Mesenchymal stem cell (in vitro differentiated cells and primary cell): ENCODE measurements around the gene SLC13A4.

ENCODE experiments used
- DNase-seq: peaks from one replicate; pipeline ENCODE4 v3.0.0-alpha.2; 2013
- H2AFZ ChIP-seq: one replicate; pipeline ENCODE4 v1.6.1; 2013; ENCODE audit warnings: low read depth, mild to moderate bottlenecking, control low read depth, inconsistent platforms, low read length, moderate library complexity
- H2AK5ac ChIP-seq: 2 replicates; pipeline ENCODE4 v1.6.1; 2013; ENCODE audit warnings: low read length, moderate library complexity, mild to moderate bottlenecking, inconsistent platforms; ENCODE audit not compliant: severe bottlenecking
- H2BK120ac ChIP-seq: one replicate; pipeline ENCODE4 v1.6.1; 2013; ENCODE audit warnings: low read depth, mild to moderate bottlenecking, inconsistent platforms, low read length, moderate library complexity
- H2BK12ac ChIP-seq, 2 experiments: one replicate each; pipeline ENCODE4 v1.6.1; 2013; ENCODE audit warnings: inconsistent platforms in 2 of 2, low read length in 2 of 2, mild to moderate bottlenecking in 2 of 2, moderate library complexity in 2 of 2, control low read depth in 1 of 2
- H2BK15ac ChIP-seq: one replicate; pipeline ENCODE4 v1.6.1; 2013; ENCODE audit warnings: mild to moderate bottlenecking, low read depth, inconsistent platforms; ENCODE audit not compliant: poor library complexity, severe bottlenecking
- H2BK5ac ChIP-seq: 2 replicates; pipeline ENCODE4 v1.6.1; 2013; ENCODE audit warnings: low read depth, mild to moderate bottlenecking, low read length, control low read depth, inconsistent platforms; ENCODE audit not compliant: poor library complexity, severe bottlenecking
- H3K14ac ChIP-seq, 2 experiments: one replicate each; pipeline ENCODE4 v1.6.1; 2013; ENCODE audit warnings: inconsistent platforms in 2 of 2, low read length in 2 of 2, control low read depth in 1 of 2, mild to moderate bottlenecking in 1 of 2, moderate library complexity in 1 of 2
- H3K18ac ChIP-seq, 2 experiments: one replicate each; pipeline ENCODE4 v1.6.1; 2013; ENCODE audit warnings: inconsistent platforms in 2 of 2, low read length in 2 of 2, control low read depth in 1 of 2, low read depth in 1 of 2, mild to moderate bottlenecking in 1 of 2
- H3K23ac ChIP-seq, 2 experiments: one replicate each; pipeline ENCODE4 v1.6.1; 2013; ENCODE audit warnings: inconsistent platforms in 2 of 2, low read length in 2 of 2, mild to moderate bottlenecking in 2 of 2, moderate library complexity in 2 of 2, control low read depth in 1 of 2
- H3K27ac ChIP-seq: 2 replicates; pipeline ENCODE4 v1.5.1; 2013; ENCODE audit warnings: mild to moderate bottlenecking, moderate library complexity, low read length, control low read depth, inconsistent platforms; ENCODE audit not compliant: poor library complexity, severe bottlenecking
- H3K27me3 ChIP-seq, 2 experiments: 2 replicates each; pipeline versions ENCODE4 v1.6.1 to v1.7.0; 2013; ENCODE audit warnings: low read length in 2 of 2, mild to moderate bottlenecking in 2 of 2, moderate library complexity in 2 of 2, control low read depth in 1 of 2, inconsistent platforms in 1 of 2; ENCODE audit not compliant: control insufficient read depth in 1 of 2, insufficient read depth in 1 of 2
- H3K36me3 ChIP-seq, 2 experiments: 2 replicates each; pipeline versions ENCODE4 v1.6.1 to v1.7.0; 2013; ENCODE audit warnings: low read length in 2 of 2, control low read depth in 1 of 2, inconsistent platforms in 1 of 2, low read depth in 1 of 2, mild to moderate bottlenecking in 1 of 2; ENCODE audit not compliant: insufficient read depth in 2 of 2, control insufficient read depth in 1 of 2
- H3K4ac ChIP-seq, 2 experiments: one replicate each; pipeline ENCODE4 v1.6.1; 2013; ENCODE audit warnings: inconsistent platforms in 2 of 2, low read length in 2 of 2, mild to moderate bottlenecking in 2 of 2, moderate library complexity in 2 of 2, control low read depth in 1 of 2, low read depth in 1 of 2
- H3K4me1 ChIP-seq: 2 replicates; pipeline ENCODE4 v1.6.1; 2013; ENCODE audit warnings: low read depth, low read length, control low read depth; ENCODE audit not compliant: control insufficient read depth, insufficient read depth
- H3K4me2 ChIP-seq: 2 replicates; pipeline ENCODE4 v1.6.1; 2013; ENCODE audit warnings: low read length, mild to moderate bottlenecking, inconsistent platforms; ENCODE audit not compliant: poor library complexity, severe bottlenecking
- H3K4me3 ChIP-seq, 2 experiments: 2 replicates each; pipeline versions ENCODE4 v1.5.1 to v1.7.0; 2013; ENCODE audit warnings: low read length in 2 of 2, mild to moderate bottlenecking in 2 of 2, control low read depth in 1 of 2, low read depth in 1 of 2; ENCODE audit not compliant: insufficient read depth in 1 of 2
- H3K79me1 ChIP-seq: replicated peaks from 2 replicates; pipeline ENCODE4 v1.6.1; 2013; ENCODE audit warnings: mild to moderate bottlenecking, control low read depth, low read length, inconsistent platforms; ENCODE audit not compliant: poor library complexity, severe bottlenecking
- H3K9ac ChIP-seq: 2 replicates; pipeline ENCODE4 v1.7.0; 2013; ENCODE audit warnings: mild to moderate bottlenecking, low read length, moderate library complexity
- H3K9me3 ChIP-seq: 2 replicates; pipeline ENCODE4 v1.7.0; 2013; ENCODE audit warnings: mild to moderate bottlenecking, low read length; ENCODE audit not compliant: control insufficient read depth
- H4K8ac ChIP-seq: one replicate; pipeline ENCODE4 v1.6.1; 2013; ENCODE audit warnings: inconsistent platforms, mild to moderate bottlenecking, low read length, moderate library complexity
- H4K91ac ChIP-seq: one replicate; pipeline ENCODE4 v1.6.1; 2013; ENCODE audit warnings: mild to moderate bottlenecking, low read length, inconsistent platforms
- WGBS: methylation state at CpG from one replicate; pipeline ENCODE4 v1.1.7; 2013; ENCODE audit warnings: mixed read lengths; 5-methylcytosine and 5-hydroxymethylcytosine counted together

Gene SLC13A4

DNA sequence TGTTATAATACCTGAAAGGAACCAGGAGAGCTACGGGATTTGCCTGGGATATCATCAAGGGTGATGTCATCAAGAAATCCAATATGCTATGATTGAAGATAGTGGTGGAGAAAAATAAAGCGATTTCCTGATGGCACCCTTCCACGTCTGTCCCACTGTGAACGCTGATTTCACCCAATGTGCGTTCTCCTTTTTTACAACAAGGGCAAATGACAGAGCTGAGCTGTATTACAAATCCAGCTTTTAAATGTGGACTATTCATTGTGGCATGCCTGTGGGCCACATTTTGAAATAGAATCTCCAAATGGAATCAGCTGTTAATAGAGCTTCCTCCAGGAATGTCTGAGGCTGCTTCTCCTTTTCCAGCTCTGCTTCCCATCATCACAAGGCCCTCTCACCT lies 23.3 kb downstream of the SLC13A4 start:
- Histone ChIP-seq H2AK5ac (no peak overlapping the region), H3K4me2 (no peak overlapping the region), H4K91ac (no peak overlapping the region), H3K27me3 (peaks cover 0 to 5% of the 10 kb centered on the region in 2 experiments), H2BK12ac (no peak overlapping the region), H3K4me3 (no peak overlapping the region), H3K79me1 (no peaks in the 10 kb centered on the region), H3K9ac (no peak overlapping the region), H3K27ac (no peak overlapping the region), H3K9me3 (no peaks in the 10 kb centered on the region), H3K4me1 (no peaks in the 10 kb centered on the region), H3K18ac (no peak overlapping the region), H3K23ac (no peak overlapping the region), H3K36me3 (peaks cover 3 to 66% of the 10 kb centered on the region in 2 experiments), H2BK15ac (no peak overlapping the region), H3K14ac (no peak overlapping the region), H2BK5ac (no peak overlapping the region), H2BK120ac (no peak overlapping the region), H4K8ac (no peak overlapping the region), H3K4ac (no peak overlapping the region), H2AFZ (no peak overlapping the region)
- WGBS: 79% methylated on average over 5 of the region's 5 CpGs
- no peak for DNase-seq

DNA sequence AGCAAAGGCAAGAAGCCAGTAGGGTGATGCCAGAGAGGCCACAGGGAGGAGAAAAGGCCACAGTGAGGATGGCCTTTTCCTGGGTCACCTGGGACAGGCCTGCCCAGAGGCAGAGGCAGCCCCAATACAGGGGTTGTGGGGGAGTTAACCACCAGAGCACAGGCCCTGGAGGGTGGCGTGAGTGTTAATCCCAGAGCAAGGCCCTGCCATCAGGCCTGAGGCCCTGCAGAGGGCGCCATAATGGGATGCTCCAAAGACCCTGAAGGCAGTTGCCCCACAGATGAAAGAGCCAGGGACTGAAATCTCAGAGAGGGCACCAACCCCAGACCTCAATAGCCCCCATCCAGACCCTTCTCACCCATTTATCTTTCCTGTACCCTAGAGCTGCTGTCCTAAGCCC lies 23.9 kb downstream of the SLC13A4 start:
- Histone ChIP-seq H2BK15ac (no peak overlapping the region), H2BK120ac (no peak overlapping the region), H3K4me2 (no peak overlapping the region), H2AFZ (no peak overlapping the region), H3K4me3 (no peak overlapping the region), H2AK5ac (no peak overlapping the region), H4K91ac (no peak overlapping the region), H4K8ac (no peak overlapping the region), H3K18ac (no peak overlapping the region), H3K9ac (no peak overlapping the region), H3K23ac (no peak overlapping the region), H3K9me3 (no peaks in the 10 kb centered on the region), H2BK5ac (no peak overlapping the region), H2BK12ac (no peak overlapping the region), H3K36me3 (peaks cover 3 to 70% of the 10 kb centered on the region in 2 experiments), H3K79me1 (no peaks in the 10 kb centered on the region), H3K4ac (no peak overlapping the region), H3K4me1 (no peaks in the 10 kb centered on the region), H3K27ac (no peak overlapping the region), H3K27me3 (peaks cover 0 to 5% of the 10 kb centered on the region in 2 experiments), H3K14ac (no peak overlapping the region)
- no peak for DNase-seq
- 55% methylated on average over 2 of the region's 2 CpGs for WGBS

DNA sequence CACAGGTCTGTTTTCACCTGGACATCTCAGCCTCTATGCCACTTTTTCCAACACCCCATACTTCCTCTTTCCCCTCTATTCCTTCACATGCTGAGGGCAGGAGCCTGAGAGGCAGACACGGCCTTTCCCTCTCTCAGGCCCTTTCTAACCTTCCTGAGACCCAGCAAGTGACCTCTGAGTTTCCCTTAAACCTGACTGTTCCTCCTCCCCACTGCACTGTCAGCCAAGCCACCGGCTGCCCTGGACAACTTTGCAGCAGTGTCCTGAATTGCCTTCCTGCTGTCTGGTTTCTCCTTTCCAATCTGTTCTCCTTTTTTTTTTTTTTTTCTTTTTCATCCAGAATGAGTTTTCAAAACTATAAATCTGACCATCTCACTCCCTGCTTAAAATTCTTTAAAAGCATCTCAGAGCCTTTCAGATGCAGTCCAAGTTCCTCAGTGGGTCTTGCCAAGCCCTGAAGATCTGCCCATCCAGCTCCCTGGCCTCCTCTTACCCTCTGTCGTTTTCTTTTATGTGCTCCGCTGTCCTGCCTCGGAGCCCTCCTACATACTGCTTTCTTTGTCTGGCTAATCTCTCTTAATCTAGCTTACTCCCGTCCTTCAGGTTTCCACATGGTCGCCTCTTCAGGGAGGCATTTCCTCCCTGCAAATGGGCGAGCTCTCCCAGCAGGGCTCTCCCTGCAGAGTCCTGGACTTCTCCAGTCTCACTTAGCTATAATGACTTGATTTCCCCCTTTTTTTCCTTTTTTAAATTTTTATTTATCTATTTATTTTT lies 30.5 kb downstream of the SLC13A4 start:
- H3K4ac ChIP-seq: no peak overlapping the region
- WGBS: 63% methylated on average over 8 of the region's 8 CpGs
- no peak overlapping the region for H3K23ac ChIP-seq
- DNase-seq: no peak
- no peak overlapping the region for H2BK15ac ChIP-seq
- peaks cover 4% of the 10 kb centered on the region for H3K79me1 ChIP-seq
- no peak overlapping the region for H4K8ac ChIP-seq
- no peak overlapping the region for H4K91ac ChIP-seq
- no peak overlapping the region for H2BK12ac ChIP-seq
- H3K27ac ChIP-seq: no peak overlapping the region
- H3K27me3 ChIP-seq: no peaks in the 10 kb centered on the region
- H3K9me3 ChIP-seq: no peaks in the 10 kb centered on the region
- H3K4me2 ChIP-seq: no peak overlapping the region
- no peak overlapping the region for H2BK120ac ChIP-seq
- H3K14ac ChIP-seq: no peak overlapping the region
- no peak overlapping the region for H2BK5ac ChIP-seq
- no peak overlapping the region for H2AFZ ChIP-seq
- peaks cover 0 to 61% of the 10 kb centered on the region in 2 experiments for H3K36me3 ChIP-seq
- no peak overlapping the region for H3K4me3 ChIP-seq
- no peak overlapping the region for H3K18ac ChIP-seq
- no peak overlapping the region for H2AK5ac ChIP-seq
- no peak overlapping the region for H3K9ac ChIP-seq
- peaks cover 2% of the 10 kb centered on the region for H3K4me1 ChIP-seq

DNA sequence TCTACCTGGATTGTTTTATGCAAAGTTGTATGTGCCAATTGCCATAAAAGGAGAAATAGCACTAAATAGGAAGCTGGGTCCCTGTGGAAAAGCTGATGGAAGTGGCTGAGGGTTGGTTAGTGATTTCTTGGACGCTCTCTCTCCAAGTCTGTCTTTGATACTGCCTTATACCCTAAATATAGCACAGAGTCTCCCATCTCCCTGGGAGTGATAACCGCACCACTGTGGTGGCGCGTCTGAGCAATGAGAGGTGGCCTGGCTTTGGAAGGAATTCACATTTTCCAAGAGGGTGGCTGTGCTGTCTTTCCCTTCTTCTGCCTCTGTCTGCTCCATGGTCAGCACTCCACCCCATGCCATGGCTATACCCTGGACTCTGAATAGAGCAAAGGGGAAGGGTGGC lies 34.4 kb downstream of the SLC13A4 start:
- H3K4ac ChIP-seq: no peak overlapping the region
- H3K4me2 ChIP-seq: no peak overlapping the region
- H3K14ac ChIP-seq: peak overlapping the region in 1 of 2 experiments; percentile 14
- H2AK5ac ChIP-seq: no peak overlapping the region
- H3K36me3 ChIP-seq: peaks cover 5 to 67% of the 10 kb centered on the region in 2 experiments
- no peak overlapping the region for H4K8ac ChIP-seq
- no peak overlapping the region for H3K9ac ChIP-seq
- no peaks in the 10 kb centered on the region for H3K27me3 ChIP-seq
- H2BK15ac ChIP-seq: no peak overlapping the region
- H3K4me1 ChIP-seq: peaks cover 4% of the 10 kb centered on the region
- H3K23ac ChIP-seq: no peak overlapping the region
- H2BK5ac ChIP-seq: no peak overlapping the region
- H3K9me3 ChIP-seq: no peaks in the 10 kb centered on the region
- no peak overlapping the region for H2AFZ ChIP-seq
- DNase-seq: no peak
- no peak overlapping the region for H3K4me3 ChIP-seq
- 93% methylated on average over 3 of the region's 4 CpGs for WGBS
- H2BK12ac ChIP-seq: no peak overlapping the region
- no peak overlapping the region for H3K18ac ChIP-seq
- H3K27ac ChIP-seq: no peak overlapping the region
- H2BK120ac ChIP-seq: no peak overlapping the region
- H3K79me1 ChIP-seq: peaks cover 4% of the 10 kb centered on the region
- no peak overlapping the region for H4K91ac ChIP-seq
